Epidermal melanocyte (primary cell): ENCODE data around the gene SEC14L5.
"Not testable (repeated sequence)": the region's sequence is repeated elsewhere in the genome, so short reads cannot be mapped to it uniquely, and the experiment has no call there.

Source experiments
- DNase-seq: peaks from one replicate; pipeline ENCODE4 v3.0.0; 2011; ENCODE audit warnings: low spot score; ENCODE audit not compliant: insufficient read length

Gene SEC14L5

GRCh38 chr16:5036228-5037156 is 78.4 kb downstream of the SEC14L5 start:
- no peak for DNase-seq

DNA sequence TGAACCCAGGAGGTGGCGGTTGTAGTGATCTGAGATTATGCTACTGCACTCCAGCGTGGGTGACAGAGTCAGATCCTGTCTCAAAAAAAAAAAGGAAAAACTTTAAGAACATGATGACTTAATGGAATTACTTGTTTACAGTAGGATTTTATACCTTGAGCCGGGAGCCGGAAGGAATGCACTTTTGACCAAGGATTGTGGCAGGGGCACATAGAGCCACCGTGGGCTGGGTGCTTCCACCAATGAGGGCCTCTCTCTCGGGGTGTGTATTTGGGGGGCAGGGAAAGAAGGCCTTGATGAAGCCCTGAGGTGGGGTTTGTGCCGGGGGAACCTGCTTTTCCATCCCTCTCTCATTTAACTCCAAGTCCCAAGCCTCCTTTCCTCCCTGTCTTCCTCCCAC is 82.3 kb downstream of the SEC14L5 start:
- DNase-seq, result no peak

DNA sequence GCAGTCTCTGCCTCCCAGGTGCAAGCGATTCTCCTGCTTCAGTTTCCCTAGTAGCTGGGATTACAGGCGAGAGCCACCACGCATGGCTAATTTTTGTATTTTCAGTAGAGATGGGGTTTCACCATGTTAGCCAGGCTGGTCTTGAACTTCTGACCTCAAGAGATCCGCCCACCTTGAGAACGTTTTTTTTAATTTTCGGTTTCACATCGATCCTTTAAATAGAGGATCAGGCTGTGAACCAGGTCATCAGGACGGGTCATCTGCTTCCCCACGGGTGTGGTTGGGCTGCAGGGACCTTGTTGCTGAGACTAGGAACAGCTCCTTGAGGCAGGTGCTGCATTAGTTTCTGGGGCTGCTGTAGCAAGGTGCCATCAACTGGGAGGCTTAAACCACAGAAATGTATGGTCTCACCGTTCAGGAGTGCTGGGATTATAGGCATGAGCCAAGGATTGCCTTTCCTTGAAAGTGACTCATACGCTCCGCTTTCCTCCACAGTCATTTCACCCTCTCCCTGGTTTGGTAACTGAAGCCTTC is 83.5 kb downstream of the SEC14L5 start:
- DNase-seq, result no peak

DNA sequence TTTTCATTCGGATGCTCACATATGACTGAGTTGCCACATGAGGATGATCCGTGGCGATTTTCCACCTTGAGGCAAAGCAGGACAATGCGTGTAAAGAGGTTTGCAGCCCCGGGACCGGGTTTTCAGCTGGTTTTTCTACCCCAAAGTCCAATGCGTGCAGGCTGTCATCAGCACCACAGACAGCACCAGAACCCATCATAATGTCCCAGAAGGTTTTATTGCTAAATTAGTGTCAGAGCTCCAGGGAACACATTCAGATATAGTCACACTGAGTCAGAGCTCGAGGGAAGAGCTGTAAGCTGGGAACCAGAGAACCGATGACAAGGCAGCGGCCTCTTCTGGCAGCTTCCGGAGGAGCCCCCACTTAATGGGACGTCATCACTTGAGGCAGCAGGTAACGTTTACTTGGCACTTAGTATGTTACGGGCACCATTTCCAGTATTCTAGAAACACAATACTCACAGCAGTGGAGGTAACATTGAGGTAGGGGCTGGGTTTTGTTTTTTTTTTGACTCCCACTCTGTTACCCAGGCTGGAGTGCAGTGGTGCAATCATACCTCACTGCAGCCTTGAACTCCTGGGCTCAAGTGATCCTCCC is 84.5 kb downstream of the SEC14L5 start:
- no peak for DNase-seq

DNA sequence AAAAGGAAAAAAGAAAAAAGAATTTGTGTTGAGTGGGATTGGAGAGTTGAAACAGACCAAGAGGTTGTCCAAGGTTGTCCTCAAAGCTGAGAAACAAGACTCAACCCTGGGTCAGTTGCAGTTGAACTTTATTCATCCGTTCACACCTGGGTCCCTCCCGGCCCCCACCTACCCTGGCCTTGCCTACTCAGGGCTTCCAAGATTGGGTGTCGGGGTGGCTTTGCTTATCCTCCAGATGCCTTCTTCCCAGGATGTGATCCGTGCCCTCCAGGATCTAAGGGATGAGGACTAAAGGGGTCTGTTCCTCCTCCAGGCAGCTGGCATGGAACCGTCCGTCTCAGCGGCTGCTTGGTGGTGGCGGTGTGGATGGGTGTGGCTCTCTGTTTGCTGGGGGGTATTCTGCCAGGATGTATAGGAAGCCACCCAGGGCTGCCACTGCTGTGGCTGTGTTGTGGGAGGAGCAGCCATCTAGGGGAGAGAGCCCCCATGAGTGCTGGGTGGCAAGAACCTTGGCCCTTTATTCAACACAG is 85.9 kb downstream of the SEC14L5 start:
- no peak for DNase-seq

DNA sequence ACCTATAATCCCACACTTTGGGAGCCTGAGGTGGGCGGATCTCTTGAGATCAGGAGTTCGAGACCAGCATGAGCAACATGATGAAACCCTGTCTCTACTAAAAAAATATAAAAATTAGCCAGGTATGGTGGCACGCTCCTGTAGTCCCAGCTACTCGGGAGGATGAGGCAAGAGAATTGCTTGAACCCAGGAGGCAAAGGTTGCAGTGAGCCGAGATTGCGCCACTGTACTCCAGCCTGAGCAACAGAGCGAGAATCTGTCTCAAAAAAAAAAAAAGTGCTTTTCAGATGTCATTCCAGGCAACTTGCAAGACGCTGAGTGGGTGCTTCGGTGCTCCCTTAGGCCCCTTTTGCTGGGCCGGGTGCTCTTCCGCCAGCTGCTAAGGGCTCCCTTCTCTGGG is 86.5 kb downstream of the SEC14L5 start:
- not testable (repeated sequence) for DNase-seq

DNA sequence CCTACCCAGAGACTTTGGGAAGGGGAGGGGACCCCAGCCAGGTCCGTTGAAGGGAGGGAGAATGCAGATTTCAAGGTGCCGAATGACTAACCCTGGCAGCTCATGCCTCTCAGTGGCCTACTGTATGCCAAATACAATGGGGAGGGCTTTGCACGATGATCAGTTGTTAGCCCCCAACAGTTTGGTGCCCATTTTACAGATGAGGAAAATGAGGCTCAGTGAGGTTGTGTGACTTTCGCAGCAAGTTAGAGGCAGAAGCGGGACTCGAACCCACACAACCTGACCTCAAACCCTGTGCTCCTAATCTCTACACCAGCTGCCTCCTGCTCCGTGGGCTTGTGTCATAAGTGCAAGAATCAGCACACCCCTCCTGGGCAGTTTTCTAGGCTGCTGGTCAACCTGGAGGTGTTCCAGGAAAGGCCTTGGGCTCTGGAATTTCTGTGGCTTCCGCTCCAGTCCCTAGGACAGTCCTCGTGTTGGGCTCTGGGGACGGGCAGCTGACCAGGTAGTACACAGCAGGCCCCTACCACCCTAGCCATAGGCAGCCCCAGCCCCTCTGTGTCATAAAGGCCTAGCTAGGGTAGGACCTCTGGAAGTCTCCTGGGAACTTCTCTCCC is 87.5 kb downstream of the SEC14L5 start:
- no peak for DNase-seq

DNA sequence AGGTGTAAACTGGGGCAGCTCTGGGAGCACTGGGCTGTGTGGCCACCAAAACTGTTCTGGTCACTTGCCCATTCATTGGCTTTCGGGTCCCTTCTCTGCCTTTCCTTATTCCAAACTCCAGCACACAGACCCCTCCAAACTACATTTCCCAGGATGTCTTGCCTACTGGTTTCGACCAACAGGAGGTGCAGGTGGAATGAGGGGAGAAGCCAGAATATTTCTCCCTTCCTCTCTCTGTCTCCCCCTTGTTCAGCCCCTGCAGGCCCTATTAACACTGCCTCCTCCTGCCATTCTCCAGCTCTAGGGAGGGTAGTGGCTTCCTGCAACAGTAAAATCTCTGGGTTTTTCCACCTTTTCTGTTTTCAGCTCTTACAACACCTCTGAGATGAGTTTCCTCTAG is 88.8 kb downstream of the SEC14L5 start:
- no peak for DNase-seq

GRCh38 chr16:5054876-5055865 is 97.0 kb downstream of the SEC14L5 start:
- no peak for DNase-seq

DNA sequence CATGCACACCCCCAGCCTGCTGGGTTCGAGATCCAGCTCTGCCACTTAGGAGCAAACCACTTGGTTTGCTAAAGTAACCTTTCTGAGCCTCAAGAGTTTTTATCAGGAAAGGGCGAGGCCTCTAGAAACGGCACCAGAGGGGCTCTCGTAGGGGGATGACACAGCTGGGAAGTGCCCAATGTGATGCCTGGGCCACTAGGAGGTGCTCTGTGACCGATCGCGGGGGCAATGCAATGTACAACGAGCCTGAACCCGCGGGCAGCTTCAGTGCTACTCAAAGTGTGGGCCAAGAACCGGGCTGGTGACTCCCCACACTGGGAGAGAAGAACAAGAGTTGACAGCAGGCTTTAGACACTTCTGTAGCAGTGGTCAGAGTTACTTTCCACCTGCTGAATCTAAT is 98.2 kb downstream of the SEC14L5 start:
- no peak for DNase-seq

DNA sequence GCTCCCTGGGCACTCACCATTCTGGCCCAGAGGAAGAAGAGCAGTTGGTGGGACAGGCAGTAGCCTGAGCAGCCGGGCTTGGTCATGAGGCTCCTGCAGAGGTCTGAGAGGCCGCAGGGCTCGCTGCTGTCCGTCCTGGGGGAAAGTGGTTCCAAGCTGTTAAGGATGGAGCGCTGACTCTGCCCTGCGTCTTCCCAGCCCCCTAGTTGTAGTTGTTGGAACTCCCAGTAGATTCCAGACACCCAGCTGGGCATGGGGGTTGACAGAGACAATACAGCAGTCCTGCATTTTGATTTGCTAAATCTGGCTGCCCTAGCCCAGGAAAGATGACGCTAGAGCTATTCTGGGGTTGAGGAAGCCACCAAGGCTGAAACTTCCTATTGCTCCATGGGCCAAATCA is 100.3 kb downstream of the SEC14L5 start:
- no peak for DNase-seq

- no peak for DNase-seq
Observed at GRCh38 chr16:5059386-5060072, 101.4 kb downstream of the SEC14L5 start.

GRCh38 chr16:5060073-5060641 is 102.0 kb downstream of the SEC14L5 start:
- DNase-seq, result no peak

- no peak for DNase-seq
Observed at GRCh38 chr16:5062051-5062450, 103.9 kb downstream of the SEC14L5 start.

- no peak for DNase-seq
Observed at GRCh38 chr16:5062790-5063765, 104.9 kb downstream of the SEC14L5 start.

- DNase-seq, result no peak
Observed at GRCh38 chr16:5064915-5065314, 106.8 kb downstream of the SEC14L5 start.

DNA sequence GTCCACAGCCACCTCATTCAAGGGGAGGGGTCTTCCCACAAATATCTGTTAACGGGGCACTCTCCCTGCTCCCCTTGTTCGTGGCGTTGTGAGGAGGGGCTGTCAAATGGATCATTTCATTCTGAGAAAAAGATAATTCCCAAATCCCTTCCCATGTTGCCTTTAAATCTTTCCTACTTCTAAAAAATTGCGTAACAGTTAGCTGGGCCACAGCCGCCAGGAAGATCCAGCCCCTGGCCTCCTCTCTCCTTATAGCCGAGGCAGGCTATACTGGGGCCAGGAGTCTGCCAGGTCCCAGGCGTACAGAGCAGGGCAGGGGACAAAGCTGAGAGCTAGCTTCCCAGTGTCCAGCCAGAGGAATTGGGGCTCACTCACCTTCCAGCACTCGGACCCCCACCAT is 107.2 kb downstream of the SEC14L5 start:
- no peak for DNase-seq

GRCh38 chr16:5065813-5066212 is 107.7 kb downstream of the SEC14L5 start, which contains the start of gene C16orf89:
C16orf89 (minus strand) TSS chr16:5065956; CDS start chr16:5065908, 48 bp downstream.
- no peak for DNase-seq
